Measurements from ENCODE around the gene IP6K2. TPM values are rescaled to one million over a fixed set of nuclear protein-coding genes. Genes with fewer than 3 reads are reported as not detected.

Gene IP6K2
- total and polyA plus RNA-seq, 2 of the 13 experiments (the other 11 are each of a cell fraction or from before 2014, with no cell fraction given), result 85.5 to 112 TPM

- TF ChIP-seq ZNF646 (CRISPR knock-in tag; IDR thresholded peaks at IDR 0.05) (peak; percentile 97), POLR2G (IDR thresholded peaks at IDR 0.05; ENCODE audit: low read depth, low read length) (peak; percentile 68), NAIF1 (CRISPR knock-in tag; IDR thresholded peaks at IDR 0.05; ENCODE audit: borderline replicate concordance) (peak; percentile 98), GATAD1 (CRISPR knock-in tag; IDR thresholded peaks at IDR 0.05) (peak; percentile 92), MZF1 (CRISPR knock-in tag; IDR thresholded peaks at IDR 0.05; ENCODE audit: borderline replicate concordance) (peak; percentile 100), ZNF329 (CRISPR knock-in tag; IDR thresholded peaks at IDR 0.05; ENCODE audit: low read depth) (peak; percentile 99), RNF2 (conservative IDR thresholded peaks at IDR 0.05; ENCODE audit: low read depth) (no peak), ZNF296 (CRISPR knock-in tag; conservative IDR thresholded peaks at IDR 0.05) (peak; percentile 100), MTERF4 (CRISPR knock-in tag; IDR thresholded peaks at IDR 0.05) (peak; percentile 100), ZNF816 (CRISPR knock-in tag; IDR thresholded peaks at IDR 0.05; ENCODE audit: borderline replicate concordance) (peak; percentile 100), STAT6 (CRISPR knock-in tag; IDR thresholded peaks at IDR 0.05; ENCODE audit: borderline replicate concordance) (peak; percentile 98), ZNF670 (CRISPR knock-in tag; IDR thresholded peaks at IDR 0.05; ENCODE audit: borderline replicate concordance) (peak; percentile 100), NFYB (CRISPR knock-in tag; IDR thresholded peaks at IDR 0.05) (peak; percentile 79), FIP1L1 (IDR thresholded peaks at IDR 0.05; ENCODE audit: borderline replicate concordance, insufficient read depth, low read depth, low read length) (no peak)
These were observed 55.4 kb downstream of the IP6K2 start (continued) for GRCh38 chr3:48661501-48662144.

Measured in HepG2 (cell line).